ENCODE measurements around the gene INPP5A.

The INPP5A gene

DNA sequence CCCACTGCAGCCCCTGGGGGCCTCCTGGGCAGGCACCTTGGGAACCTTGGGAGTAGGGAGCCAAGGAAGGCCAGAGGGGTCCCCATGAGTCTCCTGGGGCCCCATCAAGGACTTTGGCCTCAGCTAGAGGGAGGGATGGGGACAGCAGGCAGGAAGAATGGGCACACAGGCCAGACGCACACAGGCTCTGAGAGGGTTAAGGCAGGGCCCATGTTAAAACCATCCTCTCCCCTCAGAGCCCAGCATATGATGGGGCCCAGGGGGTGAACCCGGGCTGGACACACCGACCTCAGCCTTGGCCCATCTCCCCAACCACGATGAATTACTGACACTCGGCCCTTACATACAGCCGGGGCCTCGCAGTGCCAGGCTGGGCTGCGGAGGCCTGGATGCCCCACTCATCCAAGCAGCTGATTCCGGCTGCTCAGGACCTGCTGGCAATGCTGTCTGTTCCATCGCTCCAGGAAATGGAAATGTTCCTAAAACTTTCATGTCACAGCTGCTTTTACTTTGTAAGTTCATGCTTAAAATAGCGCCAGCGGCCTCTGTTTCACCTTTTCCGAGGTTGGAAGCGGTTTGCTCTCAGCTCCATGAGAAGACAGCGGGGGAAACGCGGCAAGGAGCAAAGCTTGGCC lies 17.3 kb upstream of the INPP5A start:
- Histone ChIP-seq H3K79me2 (ENCODE audit: low read length) (no peaks in the 10 kb centered on the region), H3K4me1 (ENCODE audit: low read length) (no peaks in the 10 kb centered on the region), H3F3A (ENCODE audit: insufficient read depth, low read length) (no peaks in the 10 kb centered on the region), H3K4me3 (ENCODE audit: low read length) (no peak overlapping the region), H4K20me1 (ENCODE audit: insufficient read depth, low read length) (no peaks in the 10 kb centered on the region), H3K27me3 (replicated peaks; ENCODE audit: insufficient read depth, low read length) (peaks cover 63% of the 10 kb centered on the region), H3K36me3 (replicated peaks; ENCODE audit: insufficient read depth, low read length) (no peaks in the 10 kb centered on the region), H3K4me2 (ENCODE audit: low read depth, low read length) (no peak overlapping the region), H3K27ac (ENCODE audit: low read length) (no peak overlapping the region), H3K9me2 (replicated peaks; ENCODE audit: insufficient read depth, low read length) (no peaks in the 10 kb centered on the region), H2AFZ (ENCODE audit: low read length) (no peak overlapping the region), H3K9me3 (replicated peaks; ENCODE audit: insufficient read depth, low read length) (no peaks in the 10 kb centered on the region), H3K9ac (ENCODE audit: low read length) (no peak overlapping the region)
- DNase-seq = no peak
- TF ChIP-seq EZH2 (optimal IDR thresholded peaks at IDR 0.05; ENCODE audit: low read depth, low read length) (no peak), CTCF (IDR thresholded peaks at IDR 0.05; ENCODE audit: low read length) (no peak), EZH2phosphoT487 (IDR thresholded peaks at IDR 0.05; ENCODE audit: low read length) (no peak)

DNA sequence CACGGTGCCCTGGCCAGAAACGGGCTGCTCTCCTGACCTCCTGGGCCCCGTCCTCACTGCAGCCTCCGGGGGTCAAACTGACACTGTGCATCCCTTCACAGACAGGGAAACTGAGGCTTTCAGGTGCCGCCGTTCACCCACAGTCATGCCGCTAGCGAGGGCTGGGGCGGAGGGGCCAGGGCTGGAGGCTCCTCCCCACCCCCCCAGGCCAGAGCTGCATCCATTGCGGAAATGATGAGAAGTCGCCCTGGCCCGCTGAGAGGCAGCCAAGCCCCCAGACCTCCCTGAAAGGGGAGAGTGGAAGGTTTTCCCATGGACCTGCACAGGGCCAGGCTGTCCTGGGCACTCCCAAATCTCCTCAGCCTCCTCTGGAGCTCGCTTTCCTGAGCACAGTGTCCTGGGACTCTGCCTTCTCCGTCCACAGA lies 16.5 kb upstream of the INPP5A start:
- Histone ChIP-seq H3K4me2 (ENCODE audit: low read depth, low read length) (no peak overlapping the region), H3K9me2 (replicated peaks; ENCODE audit: insufficient read depth, low read length) (no peaks in the 10 kb centered on the region), H3F3A (ENCODE audit: insufficient read depth, low read length) (no peaks in the 10 kb centered on the region), H3K27ac (ENCODE audit: low read length) (no peak overlapping the region), H3K36me3 (replicated peaks; ENCODE audit: insufficient read depth, low read length) (no peaks in the 10 kb centered on the region), H3K4me3 (ENCODE audit: low read length) (no peak overlapping the region), H3K27me3 (replicated peaks; ENCODE audit: insufficient read depth, low read length) (peaks cover 69% of the 10 kb centered on the region), H4K20me1 (ENCODE audit: insufficient read depth, low read length) (no peaks in the 10 kb centered on the region), H2AFZ (ENCODE audit: low read length) (no peak overlapping the region), H3K79me2 (ENCODE audit: low read length) (no peaks in the 10 kb centered on the region), H3K4me1 (ENCODE audit: low read length) (no peaks in the 10 kb centered on the region), H3K9me3 (replicated peaks; ENCODE audit: insufficient read depth, low read length) (no peaks in the 10 kb centered on the region), H3K9ac (ENCODE audit: low read length) (no peak overlapping the region)
- no peak for TF ChIP-seq EZH2 (optimal IDR thresholded peaks at IDR 0.05; ENCODE audit: low read depth, low read length)
- no peak for TF ChIP-seq CTCF (IDR thresholded peaks at IDR 0.05; ENCODE audit: low read length)
- no peak for TF ChIP-seq EZH2phosphoT487 (IDR thresholded peaks at IDR 0.05; ENCODE audit: low read length)
- DNase-seq = no peak

DNA sequence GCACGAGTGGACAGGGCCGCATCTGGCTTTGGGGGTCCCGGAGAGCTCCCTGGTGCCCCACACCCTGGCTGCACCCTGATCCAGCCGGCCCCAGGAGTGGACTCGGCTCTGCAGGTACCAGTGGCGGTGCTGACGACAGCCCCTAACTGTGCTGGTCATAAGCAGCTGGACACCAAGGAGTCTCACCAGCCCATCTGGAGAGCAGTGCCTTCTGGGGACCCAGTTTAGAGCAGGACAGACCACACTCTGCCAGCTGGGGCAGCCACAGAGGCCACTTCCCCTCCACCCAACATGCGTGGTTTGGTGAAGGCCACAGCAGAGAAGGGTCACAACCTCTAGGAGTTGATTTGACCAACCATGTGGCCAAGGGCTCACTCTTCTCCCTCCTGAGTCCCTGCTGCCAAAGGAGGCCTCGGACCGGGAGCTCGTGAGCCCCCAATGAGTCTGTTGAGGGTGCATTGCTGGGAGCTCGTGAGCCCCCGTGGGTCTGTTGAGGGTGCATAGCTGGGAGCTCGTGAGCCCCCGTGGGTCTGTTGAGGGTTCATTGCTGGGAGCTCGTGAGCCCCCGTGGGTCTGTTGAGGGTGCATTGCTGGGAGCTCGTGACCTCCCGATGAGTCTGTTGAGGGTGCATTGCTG lies 16.0 kb upstream of the INPP5A start:
- Histone ChIP-seq H3K9me3 (replicated peaks; ENCODE audit: insufficient read depth, low read length) (no peaks in the 10 kb centered on the region), H3K4me3 (ENCODE audit: low read length) (no peak overlapping the region), H3K79me2 (ENCODE audit: low read length) (no peaks in the 10 kb centered on the region), H3K27me3 (replicated peaks; ENCODE audit: insufficient read depth, low read length) (peaks cover 71% of the 10 kb centered on the region), H3K9me2 (replicated peaks; ENCODE audit: insufficient read depth, low read length) (no peaks in the 10 kb centered on the region), H3K4me2 (ENCODE audit: low read depth, low read length) (no peak overlapping the region), H2AFZ (ENCODE audit: low read length) (no peak overlapping the region), H3K4me1 (ENCODE audit: low read length) (no peaks in the 10 kb centered on the region), H3K27ac (ENCODE audit: low read length) (no peak overlapping the region), H3F3A (ENCODE audit: insufficient read depth, low read length) (no peaks in the 10 kb centered on the region), H4K20me1 (ENCODE audit: insufficient read depth, low read length) (no peaks in the 10 kb centered on the region), H3K9ac (ENCODE audit: low read length) (no peak overlapping the region), H3K36me3 (replicated peaks; ENCODE audit: insufficient read depth, low read length) (no peaks in the 10 kb centered on the region)
- TF ChIP-seq EZH2 (optimal IDR thresholded peaks at IDR 0.05; ENCODE audit: low read depth, low read length) (no peak), CTCF (IDR thresholded peaks at IDR 0.05; ENCODE audit: low read length) (no peak), EZH2phosphoT487 (IDR thresholded peaks at IDR 0.05; ENCODE audit: low read length) (no peak)
- DNase-seq = no peak
